HepG2 (cell line): ENCODE data around the gene LILRB5.
"Not testable (repeated sequence)": the region's sequence is repeated elsewhere in the genome, so short reads cannot be mapped to it uniquely, and the experiment has no call there.

Experiments used
- NR2F1 ChIP-seq, 2 experiments: fragments of 450-650 bp in 1 of 2; formaldehyde crosslinking in 1 of 2; IDR thresholded peaks; 2 replicates each; pipeline versions ENCODE4 v1.5.0 to v1.6.1; 2016 to 2020; ENCODE audit warnings: mild to moderate bottlenecking in 1 of 2, missing compliant biosample characterization in 1 of 2, missing genetic modification reagents in 1 of 2, moderate library complexity in 1 of 2
- SUZ12 ChIP-seq: fragments of 150-350 bp; IDR thresholded peaks from 2 replicates; pipeline ENCODE4 v1.6.1; 2014; ENCODE audit warnings: low read depth, low read length

GRCh38 chr19:54289160-54289559 lies 32.1 kb upstream of the LILRB5 start:
- TF ChIP-seq SUZ12; NR2F1 (CRISPR knock-in tag; IDR thresholded peaks at IDR 0.05): not testable (repeated sequence)
